SW 1271 (cell line): ENCODE results near the gene ACP1.

Experiments used
- DNase-seq, 2 experiments: peaks; one replicate each; lab custom pipeline; 2025; lab: John Stamatoyannopoulos, UW

ACP1 gene

DNA sequence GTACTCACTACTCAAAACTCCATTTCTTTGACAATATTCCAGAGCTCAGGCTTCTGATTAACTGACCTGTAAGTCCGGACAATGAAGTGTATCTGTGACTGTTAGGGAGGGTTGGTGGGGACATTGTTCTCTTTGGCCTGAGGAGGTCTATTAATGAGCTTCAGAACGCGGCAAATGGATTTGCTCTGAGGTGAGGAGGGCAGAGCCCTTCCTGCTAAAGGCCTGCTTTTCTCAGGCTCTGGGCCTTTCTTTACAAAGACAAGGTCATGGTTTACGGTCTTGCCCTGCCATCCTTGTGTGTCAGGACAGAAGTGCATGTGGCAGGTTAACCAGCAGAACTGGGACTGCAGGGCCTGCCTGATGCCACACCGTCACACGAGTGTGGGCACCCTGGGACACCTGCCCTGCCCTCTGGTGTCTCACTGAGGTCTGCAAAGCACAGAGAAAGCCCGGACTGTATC lies 15.9 kb downstream of the ACP1 start:
- no peak for DNase-seq

DNA sequence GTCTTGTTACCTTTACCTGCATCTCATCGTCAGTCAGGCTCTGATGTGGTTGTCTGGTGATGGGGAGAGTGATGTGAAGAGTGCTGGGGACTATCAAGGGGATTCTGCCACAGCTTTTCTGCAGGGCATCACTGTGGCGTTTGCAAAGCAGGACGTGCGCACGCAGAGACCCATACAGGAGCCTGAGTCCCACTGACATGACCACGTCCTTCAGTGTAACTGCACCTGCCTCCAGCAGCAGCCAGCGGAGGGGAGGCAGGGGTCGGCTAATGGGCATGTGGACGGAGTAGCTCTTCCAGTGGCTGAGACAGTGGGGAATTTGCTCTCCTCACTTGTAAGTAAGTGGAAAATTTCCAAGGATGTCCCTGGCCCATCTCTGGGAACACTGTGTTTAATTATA lies 16.6 kb downstream of the ACP1 start:
- no peak for DNase-seq

DNA sequence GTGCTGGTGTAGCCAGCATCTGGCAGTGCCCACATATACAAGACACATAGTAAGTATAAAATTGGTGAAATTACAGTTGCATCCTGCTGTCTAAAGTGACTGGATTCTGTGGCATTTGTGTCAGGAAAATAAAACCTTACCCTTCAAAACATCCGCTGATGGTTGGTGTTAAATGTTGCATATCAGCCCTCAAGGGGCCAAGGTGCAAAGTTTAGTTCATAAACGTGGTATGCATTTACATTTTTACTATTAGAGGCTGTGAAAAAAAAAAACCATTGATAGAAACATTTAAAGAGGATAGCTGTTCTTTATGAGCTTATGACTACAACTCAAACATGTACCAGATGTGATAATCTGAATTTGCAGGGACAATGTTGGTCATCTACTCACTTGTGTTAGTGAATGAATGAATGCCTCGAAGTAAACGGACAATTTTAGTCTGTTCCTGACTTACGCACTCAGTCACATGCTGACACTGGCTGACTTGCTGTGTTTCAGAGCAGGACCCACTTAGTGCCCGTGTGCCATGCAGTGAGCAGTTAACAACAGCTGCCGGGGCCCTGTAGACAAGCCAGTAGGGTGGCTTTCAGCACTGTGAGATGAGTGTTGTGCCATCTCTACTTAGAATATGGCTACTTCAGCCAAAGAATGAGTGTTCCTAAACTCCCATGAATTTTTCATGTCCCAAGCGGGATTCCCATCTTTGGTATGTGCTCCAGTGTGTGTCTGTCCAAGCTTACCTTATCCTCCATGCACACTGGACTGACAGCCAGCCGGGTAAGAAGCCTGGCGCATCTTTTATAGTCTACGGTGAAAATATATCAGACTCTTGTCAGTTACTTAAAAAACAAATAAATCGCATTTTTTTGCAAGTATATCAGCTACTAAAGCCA lies 17.9 kb downstream of the ACP1 start:
- DNase-seq: no peak

DNA sequence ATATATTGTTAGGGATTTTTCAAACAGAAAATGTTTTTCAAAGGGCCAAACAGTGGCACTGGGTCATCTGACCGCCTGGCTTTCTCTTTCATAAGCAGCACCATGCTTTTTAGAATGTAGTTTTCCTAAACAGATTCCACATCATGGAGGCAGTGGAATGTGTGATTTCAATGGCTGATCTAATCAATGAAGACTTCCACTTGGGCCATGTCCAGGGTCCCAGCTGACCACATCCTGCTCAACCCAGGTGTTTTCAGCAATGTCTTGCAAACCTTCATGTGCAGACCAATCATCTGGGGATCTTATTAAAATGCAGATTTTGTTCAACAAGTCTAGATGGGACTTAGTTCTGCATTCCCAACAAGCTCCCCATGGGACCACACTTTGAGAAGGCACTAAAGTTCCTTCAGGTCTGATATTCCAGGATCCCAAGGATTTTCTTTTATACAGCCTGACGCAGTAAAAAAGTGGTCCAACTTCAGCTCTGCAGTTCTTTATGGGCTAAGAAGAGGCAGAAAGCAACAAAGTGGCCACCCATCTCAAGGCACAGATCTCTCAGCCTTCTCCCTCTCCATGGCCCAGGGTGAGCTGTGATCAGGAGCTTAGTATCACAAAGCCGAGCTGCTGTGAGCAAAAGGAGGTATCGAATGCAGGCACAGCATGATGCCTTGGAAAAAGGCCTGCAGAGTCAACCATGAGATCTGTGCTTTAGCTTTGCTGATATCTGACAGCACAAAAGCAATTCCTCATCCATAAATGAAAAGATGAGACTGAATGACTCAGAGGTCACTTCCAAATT lies 19.4 kb downstream of the ACP1 start:
- DNase-seq: no peak

DNA sequence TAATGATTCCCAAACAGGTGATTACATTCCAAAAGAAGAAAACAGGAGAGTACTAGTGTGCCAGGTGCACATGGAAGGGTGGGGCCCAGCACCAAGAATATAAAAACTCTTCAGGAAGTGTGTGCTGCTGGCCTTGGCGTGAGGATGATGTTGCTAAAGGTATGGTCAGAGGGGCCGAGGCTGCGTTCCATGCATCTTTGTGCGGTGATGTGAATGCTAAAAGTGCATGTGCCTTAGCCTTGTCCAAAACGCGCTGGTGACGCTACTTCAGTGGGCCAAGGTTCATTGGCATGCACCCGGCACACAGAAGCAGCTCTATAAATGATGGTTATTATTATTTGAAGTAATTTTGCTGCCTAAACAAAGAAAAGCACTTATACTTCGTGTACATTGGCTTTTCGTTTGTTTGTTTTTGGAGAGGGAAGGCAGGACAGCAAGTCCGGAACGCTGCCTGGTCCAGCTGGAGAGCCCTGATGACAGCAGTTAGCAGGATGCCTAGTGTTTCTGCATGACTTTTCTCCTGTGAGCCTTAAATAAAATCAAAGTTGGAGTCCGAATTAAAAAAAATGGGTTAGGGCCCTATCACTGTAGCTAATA lies 20.2 kb downstream of the ACP1 start:
- no peak for DNase-seq

DNA sequence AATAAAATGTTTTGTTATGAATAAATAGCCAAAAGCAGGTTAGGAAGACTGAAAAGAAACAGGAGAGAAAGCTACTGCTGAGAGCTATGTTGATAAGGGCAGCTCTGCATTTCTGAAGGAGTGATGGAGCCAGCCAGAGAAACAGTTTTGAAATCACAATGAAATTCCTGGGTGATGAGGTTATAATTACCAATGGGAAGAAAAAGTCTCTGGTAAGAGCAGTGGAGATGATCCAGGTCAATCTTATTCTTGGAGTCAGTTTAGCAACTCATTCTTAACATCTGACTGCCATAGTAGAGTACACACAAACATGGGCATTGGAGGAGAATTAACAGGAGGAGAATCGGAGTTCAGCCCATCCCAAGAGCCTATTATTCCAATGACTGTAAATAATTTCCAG lies 20.8 kb downstream of the ACP1 start:
- DNase-seq: no peak

DNA sequence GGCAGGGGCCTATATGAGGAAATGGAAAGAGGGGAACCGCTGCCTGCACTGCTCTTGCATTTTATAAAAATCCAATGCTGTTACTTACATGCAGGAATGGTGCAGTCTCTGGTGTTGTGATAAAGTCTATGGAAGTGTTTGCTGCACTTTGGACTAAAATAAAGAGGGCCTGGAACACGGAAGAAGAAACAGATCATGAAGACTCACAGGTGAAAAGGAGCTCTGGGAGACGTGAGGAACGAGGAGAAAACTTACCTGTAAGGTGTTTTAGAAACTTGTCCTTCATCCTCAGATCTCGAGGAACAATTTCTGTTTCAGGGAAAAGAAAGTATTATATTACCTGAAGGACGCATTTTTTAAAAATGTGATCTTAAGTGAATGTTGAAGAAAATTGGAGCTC lies 21.3 kb downstream of the ACP1 start:
- DNase-seq: no peak

DNA sequence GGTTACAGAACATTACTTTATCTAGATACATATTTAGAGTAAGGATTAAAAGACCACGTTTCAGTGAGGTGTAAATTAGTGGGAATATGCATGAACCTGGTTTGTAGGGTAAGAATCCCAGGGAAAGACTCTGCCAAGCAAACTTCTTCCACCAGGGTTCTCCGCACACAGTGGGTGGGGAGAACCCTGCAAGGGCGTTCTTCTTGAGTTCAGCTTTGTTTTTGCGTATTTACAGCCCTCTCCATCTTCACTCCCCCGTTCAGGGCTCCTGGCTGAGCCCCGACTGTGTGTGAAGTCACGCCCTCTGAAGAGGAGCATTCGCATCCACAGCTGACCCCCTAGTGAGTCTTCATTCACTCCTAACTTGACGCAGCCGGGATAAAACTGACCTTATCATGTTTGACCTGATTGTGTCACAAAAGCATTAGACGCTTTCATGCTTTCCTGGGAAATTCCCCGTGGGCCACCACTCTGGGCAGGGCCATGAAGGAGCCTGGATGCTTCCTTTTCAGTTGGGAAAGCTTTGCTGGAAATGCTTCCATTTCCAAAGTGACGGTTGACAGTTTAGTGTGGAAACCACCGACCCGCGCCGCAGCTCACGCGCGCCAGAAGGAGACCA lies 22.1 kb downstream of the ACP1 start:
- DNase-seq: no peak

DNA sequence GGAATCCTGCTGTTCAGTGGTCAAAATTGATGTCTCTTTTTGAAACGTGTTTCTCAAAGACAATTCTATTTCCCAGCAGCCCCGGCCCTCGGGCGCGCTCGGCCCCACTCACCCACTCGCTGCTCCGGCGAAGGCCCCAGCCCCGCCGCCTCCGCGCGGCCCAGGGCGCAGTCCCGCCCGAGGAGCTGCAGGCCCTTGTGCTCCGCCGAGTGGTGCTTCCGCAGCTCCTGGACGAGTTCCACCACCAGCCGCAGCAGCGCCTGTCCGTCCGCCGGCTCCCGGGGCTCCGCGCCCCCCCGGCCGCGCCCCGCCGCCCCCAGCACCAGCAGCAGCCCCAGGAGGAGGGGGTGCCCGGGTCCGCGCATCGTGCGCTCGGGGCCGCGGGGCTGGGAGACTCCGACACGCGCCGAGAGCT lies 22.7 kb downstream of the ACP1 start:
- DNase-seq: no peak

DNA sequence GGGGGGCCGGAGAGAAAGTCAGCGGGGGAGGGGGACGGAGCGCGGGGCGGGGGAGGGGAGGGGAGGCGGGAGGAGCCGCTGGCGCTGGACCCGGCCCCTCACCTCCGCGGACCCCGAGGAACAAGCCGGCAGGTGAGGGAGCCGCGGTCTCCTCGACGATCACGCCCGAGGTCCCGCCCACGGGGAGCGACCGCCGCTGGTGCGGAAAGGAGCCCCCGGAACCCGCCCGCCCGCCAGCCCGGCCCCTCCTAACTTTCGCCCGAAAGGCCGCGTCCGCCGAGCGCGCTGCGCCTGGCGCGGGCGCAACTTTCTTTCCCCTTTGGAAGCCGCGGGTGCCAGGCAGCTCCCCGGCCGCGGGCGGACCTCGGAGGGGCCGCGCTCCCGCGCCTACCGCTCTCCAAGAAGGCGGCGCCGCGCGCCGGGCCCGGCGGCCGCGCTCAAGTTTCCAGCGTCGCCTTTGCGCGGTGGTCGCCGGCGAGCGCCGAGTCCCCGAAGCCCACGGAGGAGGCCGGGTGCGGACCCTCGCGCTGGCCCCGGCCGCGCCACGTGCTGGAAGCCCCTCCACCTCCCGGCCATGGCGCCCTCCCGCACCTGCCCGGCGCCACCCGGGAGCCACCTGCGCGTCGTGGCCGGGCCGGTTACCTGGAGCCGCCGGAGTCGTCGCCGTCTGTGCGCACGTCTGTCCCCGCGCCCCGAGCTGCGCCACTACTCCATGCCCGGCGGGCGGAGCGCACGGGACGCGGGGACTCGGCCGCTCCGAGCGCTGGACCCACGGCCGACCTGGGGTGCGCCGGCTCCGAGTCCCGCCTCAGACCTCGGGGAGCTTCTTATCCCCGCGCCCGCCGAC lies 23.4 kb downstream of the ACP1 start, which contains the start of gene ALKAL2:
Gene ALKAL2, minus strand, starts transcription at position 181 of the 847 bp plus-strand sequence. CDS start 256 bp downstream, outside the sequence.
- DNase-seq: no peak

DNA sequence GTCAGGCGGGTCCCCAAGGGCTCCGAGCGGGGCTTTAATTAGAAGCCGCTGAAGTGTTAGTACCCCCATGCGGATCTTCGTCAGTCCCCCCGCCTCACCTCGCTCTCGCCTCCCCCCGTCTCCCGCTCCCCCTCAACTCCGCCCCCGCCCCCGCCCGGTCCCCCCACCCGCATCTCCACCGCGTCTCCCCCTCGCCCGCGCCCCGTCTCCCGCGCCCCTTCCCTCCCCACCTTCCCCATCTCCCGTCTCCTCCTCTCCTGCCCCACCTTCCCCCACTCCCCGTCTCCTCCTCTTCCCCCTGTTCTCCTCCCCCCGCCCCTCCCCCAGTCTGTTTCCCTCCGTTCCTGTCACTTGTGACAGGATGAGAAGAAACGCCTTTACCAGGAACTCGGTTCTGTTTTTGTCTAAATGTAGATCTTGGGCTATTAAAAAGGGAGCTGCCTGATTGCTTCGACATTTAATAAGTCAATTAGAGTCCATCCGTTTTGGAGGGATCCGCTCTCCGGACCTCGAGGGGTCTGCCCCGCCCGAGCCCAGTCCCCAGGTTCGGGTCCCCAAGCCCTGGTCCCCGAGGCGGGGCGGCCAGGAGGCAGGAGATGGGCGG lies 24.1 kb downstream of the ACP1 start:
- no peak for DNase-seq

DNA sequence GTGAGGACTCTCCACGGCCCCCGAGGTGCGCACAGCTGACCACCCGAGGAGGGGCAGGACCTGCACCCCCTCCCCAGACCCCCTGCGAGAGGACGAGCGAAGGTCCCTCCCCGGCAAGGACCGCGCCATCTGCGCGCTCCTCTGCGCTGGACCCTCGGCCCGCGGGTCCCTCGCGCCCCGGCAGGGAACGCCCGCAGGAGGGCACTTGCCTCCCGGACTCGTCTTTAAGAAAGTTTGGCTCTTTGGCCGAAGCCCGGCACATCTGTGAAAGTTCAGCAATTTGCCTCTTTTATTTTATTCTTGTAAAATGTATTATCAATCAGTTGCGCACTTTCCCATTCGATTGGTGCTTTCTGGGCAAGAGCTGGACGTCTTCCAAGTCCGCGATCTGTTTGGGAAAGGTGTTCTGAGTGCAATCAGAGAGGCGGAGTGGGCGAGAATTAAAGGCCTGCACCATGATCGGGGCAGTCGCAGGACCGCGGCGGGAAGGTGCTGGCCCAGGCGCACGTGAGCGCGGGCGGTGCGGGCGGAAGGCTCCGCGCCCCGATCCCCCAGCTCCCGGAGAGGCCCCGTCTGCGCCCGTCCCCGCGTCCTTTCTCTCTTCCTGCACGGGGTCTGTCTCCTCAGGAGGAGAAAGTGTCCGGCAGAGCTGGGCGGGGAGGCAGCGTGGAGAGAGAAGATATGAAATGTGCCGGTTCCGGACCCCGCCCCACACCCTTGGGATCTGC lies 24.8 kb downstream of the ACP1 start:
- DNase-seq: no peak

DNA sequence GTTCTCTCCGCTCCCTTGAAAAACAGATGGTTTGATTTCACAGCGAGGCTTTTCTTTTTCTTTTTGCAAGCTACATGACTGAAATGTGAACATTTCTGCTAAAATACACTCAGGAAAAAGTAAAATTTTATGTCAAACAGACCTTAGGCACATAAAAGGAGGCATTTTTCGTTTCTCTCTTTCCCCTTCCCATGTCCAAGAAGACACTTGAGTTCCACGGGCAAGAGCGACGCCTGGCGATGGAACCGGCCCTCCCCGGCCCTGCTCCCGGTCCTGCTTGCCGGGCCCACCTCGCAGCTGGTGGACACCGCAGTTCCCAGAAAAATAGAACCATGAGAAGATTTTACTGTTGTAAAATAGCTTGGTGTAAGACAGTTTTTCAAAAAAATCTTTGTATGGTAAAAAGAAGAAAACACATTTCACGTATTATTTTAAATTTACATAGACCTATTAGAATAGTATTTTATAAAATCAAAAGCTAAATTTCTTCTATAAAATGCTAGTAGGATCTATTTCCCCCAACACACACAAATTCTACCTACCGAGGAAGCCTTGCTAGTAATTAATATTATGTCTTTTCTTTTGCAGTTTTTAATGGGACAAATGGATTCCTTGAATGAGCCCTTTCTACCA lies 25.5 kb downstream of the ACP1 start:
- no peak for DNase-seq

DNA sequence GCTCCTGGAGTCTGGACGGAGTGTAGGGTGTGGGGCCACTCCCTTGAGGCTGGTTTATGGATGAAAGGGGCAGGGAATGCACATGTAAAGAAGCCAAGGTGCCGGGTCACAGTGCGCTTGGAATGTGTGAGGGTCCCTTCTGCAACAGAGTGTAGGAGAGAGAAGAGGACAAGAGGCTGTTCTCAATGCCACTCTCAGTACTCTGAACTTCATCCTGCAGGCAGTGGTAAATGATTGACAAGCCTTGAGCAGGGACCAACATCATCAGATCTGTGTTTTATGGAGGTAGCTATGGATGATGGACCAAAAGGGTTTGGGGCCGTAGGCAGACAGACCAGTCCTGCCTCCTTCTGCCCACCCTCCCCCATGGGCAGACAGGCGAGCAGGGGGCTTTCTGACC lies 30.3 kb downstream of the ACP1 start:
- DNase-seq: no peak

DNA sequence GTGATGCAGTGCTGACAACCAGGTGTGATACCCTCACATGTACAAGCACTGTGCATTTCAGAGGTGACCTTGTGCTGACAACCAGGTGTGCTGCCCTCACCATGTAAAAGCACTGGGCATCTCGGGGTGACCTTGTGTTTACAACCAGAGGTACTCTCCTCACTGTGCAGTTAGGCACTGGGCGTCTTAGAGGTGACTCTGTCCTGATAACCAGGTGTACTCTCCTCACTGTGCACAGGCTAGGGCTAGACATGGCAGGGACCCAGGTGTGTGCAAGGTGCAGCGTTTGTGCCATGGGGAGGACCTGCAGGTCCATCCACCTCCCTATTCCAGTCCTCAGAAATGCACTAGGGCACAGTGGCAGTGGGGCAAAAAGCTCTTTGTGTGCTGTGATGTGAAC lies 31.6 kb downstream of the ACP1 start:
- DNase-seq: no peak

DNA sequence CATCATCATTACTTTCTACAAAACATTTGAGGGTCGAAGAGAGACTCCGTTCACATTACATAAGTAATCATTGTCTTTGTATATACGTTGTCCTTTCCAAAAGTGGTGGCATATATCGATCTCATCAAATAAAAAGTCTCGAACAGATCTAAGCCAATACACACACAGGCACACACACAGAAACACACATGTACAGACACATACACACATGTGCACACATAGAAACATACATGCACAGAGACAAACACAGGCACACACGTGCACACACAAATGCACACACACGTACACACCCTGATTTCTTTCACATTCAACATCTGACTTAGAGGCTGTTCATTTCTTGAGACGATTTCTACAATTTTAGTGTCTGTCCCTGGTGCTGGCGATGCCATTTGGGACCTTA lies 40.6 kb downstream of the ACP1 start:
- DNase-seq: no peak

DNA sequence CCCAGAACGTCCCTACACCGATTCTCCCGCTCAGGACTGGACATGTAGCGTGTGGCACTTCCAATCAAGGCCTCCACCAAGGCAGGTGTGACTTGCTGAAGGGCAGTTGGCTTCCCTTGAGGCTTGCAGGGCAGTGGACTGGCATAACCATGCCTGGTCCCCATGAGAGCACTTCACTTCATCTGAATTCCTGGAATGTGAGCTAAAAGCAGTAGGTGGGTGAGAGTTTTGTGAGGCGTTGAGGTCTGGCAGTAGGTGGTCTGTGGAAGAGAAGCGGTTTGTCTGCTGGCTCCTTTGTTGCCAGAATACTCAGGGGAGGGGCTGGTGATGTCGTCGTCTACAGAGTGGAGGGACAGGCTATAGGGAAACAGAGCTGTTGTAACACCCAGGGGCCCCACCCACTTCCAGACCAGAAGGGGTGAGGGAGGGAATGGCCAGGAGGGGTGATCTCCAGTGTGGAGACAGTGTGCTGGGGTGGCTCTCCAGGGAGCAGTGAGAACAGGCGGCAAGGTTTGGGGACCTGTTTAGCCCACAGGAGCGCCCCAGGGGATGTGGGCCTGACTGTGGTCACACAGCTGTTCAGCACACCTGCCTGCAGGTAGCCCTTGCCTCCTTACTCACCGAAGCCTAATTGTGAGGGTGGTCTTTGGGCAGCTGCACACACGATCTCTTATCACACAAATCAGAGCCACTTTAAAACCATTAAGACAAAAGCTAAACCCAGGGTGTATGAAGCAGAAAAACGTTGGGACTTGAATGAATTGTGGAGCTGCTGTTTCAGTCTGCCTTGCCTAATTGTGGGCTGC lies 44.6 kb downstream of the ACP1 start:
- DNase-seq: no peak

DNA sequence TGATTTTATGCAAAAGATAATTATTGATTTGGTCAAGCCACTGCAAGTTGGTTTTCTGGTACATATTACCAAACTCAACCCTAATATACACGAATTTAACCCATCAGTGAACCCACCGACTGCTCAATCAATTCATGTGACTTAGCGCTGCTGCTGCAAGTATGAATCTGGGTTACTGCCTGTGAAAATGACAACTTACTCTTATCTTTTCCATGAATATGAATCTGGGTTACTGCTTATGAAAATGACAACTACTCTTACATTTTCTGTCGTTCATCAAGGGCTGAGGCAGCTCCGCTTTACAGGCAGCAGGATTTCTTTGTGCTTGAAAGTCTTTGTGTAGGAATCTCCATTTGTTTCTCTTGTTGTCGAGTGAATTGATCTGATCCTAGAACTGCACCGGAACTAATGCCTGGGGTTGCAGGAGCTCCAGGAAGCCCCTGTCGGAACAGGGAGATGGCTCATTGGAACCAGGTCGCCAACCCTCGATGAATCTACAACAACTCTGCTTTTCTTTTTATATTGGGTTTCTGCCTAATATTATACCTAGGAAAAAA lies 45.3 kb downstream of the ACP1 start:
- DNase-seq: no peak
